ENCODE measurements around the gene HAT1.
A peak's percentile ranks its signal among the peaks of the same experiment; 100 is the strongest.

HAT1 gene

GRCh38 chr2:171941316-171941699 lies 19.0 kb downstream of the HAT1 start:
- no peak for TF ChIP-seq CTCF (IDR thresholded peaks at IDR 0.05; ENCODE audit: low read depth, low read length, missing control alignments)
- Histone ChIP-seq H3K27ac (no peak overlapping the region), H3K27me3 (replicated peaks) (no peaks in the 10 kb centered on the region), H3K36me3 (replicated peaks) (no peaks in the 10 kb centered on the region), H3K4me3 (ENCODE audit: low read depth, low read length) (no peak overlapping the region)
- in situ Hi-C loops (cut with HindIII; ENCODE audit: low pct_ligation_motif_present, low sequenced_read_pairs) = no loop called here
- DNase-seq = no peak

- Histone ChIP-seq H3K4me3 (ENCODE audit: low read depth, low read length) (no peak overlapping the region), H3K27ac (no peak overlapping the region), H3K36me3 (replicated peaks) (no peaks in the 10 kb centered on the region), H3K27me3 (replicated peaks) (no peaks in the 10 kb centered on the region)
- no peak for DNase-seq
- in situ Hi-C loops (cut with HindIII; ENCODE audit: low pct_ligation_motif_present, low sequenced_read_pairs) = no loop called here
- TF ChIP-seq CTCF (IDR thresholded peaks at IDR 0.05; ENCODE audit: low read depth, low read length, missing control alignments) = no peak
These were observed 21.6 kb downstream of the HAT1 start for GRCh38 chr2:171943869-171944268.

GRCh38 chr2:171952276-171952675 lies 30.0 kb downstream of the HAT1 start:
- Histone ChIP-seq H3K27ac (no peak overlapping the region), H3K4me3 (ENCODE audit: low read depth, low read length) (no peak overlapping the region), H3K36me3 (replicated peaks) (no peaks in the 10 kb centered on the region), H3K27me3 (replicated peaks) (no peaks in the 10 kb centered on the region)
- DNase-seq = no peak
- in situ Hi-C loops (cut with HindIII; ENCODE audit: low pct_ligation_motif_present, low sequenced_read_pairs) = no loop called here
- no peak for TF ChIP-seq CTCF (IDR thresholded peaks at IDR 0.05; ENCODE audit: low read depth, low read length, missing control alignments)

GRCh38 chr2:171952748-171953147 lies 30.5 kb downstream of the HAT1 start:
- no peak for DNase-seq
- in situ Hi-C loops (cut with HindIII; ENCODE audit: low pct_ligation_motif_present, low sequenced_read_pairs) = no loop called here
- Histone ChIP-seq H3K27me3 (replicated peaks) (no peaks in the 10 kb centered on the region), H3K4me3 (ENCODE audit: low read depth, low read length) (no peak overlapping the region), H3K36me3 (replicated peaks) (no peaks in the 10 kb centered on the region), H3K27ac (no peak overlapping the region)
- no peak for TF ChIP-seq CTCF (IDR thresholded peaks at IDR 0.05; ENCODE audit: low read depth, low read length, missing control alignments)

GRCh38 chr2:171956135-171956825 lies 34.0 kb downstream of the HAT1 start:
- in situ Hi-C loops (cut with HindIII; ENCODE audit: low pct_ligation_motif_present, low sequenced_read_pairs) = no loop called here
- H3K4me3 ChIP-seq (ENCODE audit: low read depth, low read length) = no peak overlapping the region
- TF ChIP-seq CTCF (IDR thresholded peaks at IDR 0.05; ENCODE audit: low read depth, low read length, missing control alignments) = no peak
- no peak for DNase-seq
- no peaks in the 10 kb centered on the region for H3K36me3 ChIP-seq (replicated peaks)
- H3K27me3 ChIP-seq (replicated peaks) = no peaks in the 10 kb centered on the region
- H3K27ac ChIP-seq = no peak overlapping the region

- in situ Hi-C loops (cut with HindIII; ENCODE audit: low pct_ligation_motif_present, low sequenced_read_pairs) = no loop called here
- no peaks in the 10 kb centered on the region for H3K36me3 ChIP-seq (replicated peaks)
- peak; percentile 17 for TF ChIP-seq CTCF (IDR thresholded peaks at IDR 0.05; ENCODE audit: low read depth, low read length, missing control alignments)
- no peaks in the 10 kb centered on the region for H3K27me3 ChIP-seq (replicated peaks)
- no peak overlapping the region for H3K27ac ChIP-seq
- no peak overlapping the region for H3K4me3 ChIP-seq (ENCODE audit: low read depth, low read length)
- DNase-seq = no peak
These were observed 34.8 kb downstream of the HAT1 start for GRCh38 chr2:171957061-171957460.
